ENCODE results near the gene HMBS. TPM values are rescaled to one million over a fixed set of nuclear protein-coding genes. Genes with fewer than 3 reads are reported as not detected.
"Not testable (repeated sequence)": the region's sequence is repeated elsewhere in the genome, so short reads cannot be mapped to it uniquely, and the experiment has no call there.

Gene HMBS
- total RNA-seq, 2 experiments from 2014 or later: 31.2 to 33.8 TPM

DNA sequence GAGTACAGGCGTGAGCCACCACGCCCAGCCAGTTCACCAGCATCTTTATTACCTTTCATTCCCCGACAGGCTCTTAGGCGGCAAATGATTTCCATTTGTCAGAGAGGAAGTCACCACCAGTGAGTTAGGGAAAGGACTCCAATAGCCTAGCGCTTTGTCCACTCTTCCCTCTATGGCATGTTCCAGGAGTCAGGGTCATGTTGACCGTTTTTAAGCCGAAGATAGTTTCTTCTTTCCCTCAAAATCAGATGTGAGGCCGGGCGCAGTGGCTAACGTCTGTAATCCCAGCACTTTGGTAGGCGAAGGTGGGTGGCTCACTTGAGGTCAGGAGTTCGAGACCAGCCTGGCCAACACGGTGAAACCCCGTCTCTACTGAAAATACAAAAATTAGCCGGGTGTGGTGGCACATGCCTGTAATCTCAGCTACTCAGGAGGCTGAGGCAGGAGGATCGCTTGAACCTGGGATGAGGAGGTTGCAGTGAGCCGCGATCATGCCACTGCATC is 18.5 kb downstream of the HMBS start:
- H3K4me1 Mint-ChIP-seq (ENCODE audit: low read depth): peaks cover 34% of the 10 kb centered on the region
- intact Hi-C loops (cut with micrococcal nuclease): loop anchor here (5.0 kb wide), 1 partner anchor 64 kb away; the partner anchor contains the start of gene NLRX1
- H3K36me3 Mint-ChIP-seq: peaks cover 11% of the 10 kb centered on the region
- H3K9me3 Mint-ChIP-seq, H3K27me3 Mint-ChIP-seq, DNase-seq: not testable (repeated sequence)
- H3K27ac Mint-ChIP-seq: peak overlapping the region; percentile 92
- ChIA-PET POLR2A (interaction anchor here (0.8 to 1.5 kb wide), 6 partner anchors 9 to 191 kb away, joined by 3 to 7 read pairs (median 5); partner anchors contain the start of genes HINFP, HYOU1 and NLRX1), CTCF (interaction anchor here (0.6 to 1.9 kb wide), 4 partner anchors 93 to 219 kb away, joined by 3 to 9 read pairs (median 5); partner anchors contain the start of gene CBL)
- H3K4me3 Mint-ChIP-seq: peak overlapping the region; percentile 92

DNA sequence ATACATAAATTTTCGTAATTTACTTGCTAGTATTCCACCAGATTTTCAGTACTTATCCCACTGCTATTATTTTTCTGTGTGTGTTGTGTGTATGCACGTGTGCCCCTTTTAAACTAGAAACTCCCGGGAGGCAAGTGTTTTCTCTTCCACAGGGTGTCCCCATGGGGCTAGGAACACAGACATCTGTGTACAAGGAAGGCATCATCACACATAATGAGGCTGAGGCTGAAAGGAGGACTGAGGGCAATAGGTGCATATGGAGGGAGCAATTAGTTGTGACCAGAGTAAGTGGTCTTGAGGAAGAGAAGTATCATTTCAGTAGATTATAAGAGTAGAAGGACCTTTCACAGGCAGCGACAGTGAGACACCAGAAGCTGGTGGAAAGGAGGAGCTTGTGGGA is 19.1 kb downstream of the HMBS start:
- H3K4me3 Mint-ChIP-seq: peak overlapping the region; percentile 17
- H3K27ac Mint-ChIP-seq: peak overlapping the region; percentile 47
- H3K4me1 Mint-ChIP-seq (ENCODE audit: low read depth): peaks cover 37% of the 10 kb centered on the region
- H3K27me3 Mint-ChIP-seq: no peaks in the 10 kb centered on the region
- H3K9me3 Mint-ChIP-seq: no peaks in the 10 kb centered on the region
- POLR2A ChIA-PET: no interaction called here
- peaks cover 5% of the 10 kb centered on the region for H3K36me3 Mint-ChIP-seq
- CTCF ChIA-PET: interaction anchor here (1.4 kb wide), 1 partner anchor 12 kb away, joined by 3 read pairs; no protein-coding TSS in a partner anchor
- intact Hi-C loops (cut with micrococcal nuclease): loop anchor here (5.0 kb wide), 1 partner anchor 64 kb away; the partner anchor contains the start of gene NLRX1
- DNase-seq: no peak

DNA sequence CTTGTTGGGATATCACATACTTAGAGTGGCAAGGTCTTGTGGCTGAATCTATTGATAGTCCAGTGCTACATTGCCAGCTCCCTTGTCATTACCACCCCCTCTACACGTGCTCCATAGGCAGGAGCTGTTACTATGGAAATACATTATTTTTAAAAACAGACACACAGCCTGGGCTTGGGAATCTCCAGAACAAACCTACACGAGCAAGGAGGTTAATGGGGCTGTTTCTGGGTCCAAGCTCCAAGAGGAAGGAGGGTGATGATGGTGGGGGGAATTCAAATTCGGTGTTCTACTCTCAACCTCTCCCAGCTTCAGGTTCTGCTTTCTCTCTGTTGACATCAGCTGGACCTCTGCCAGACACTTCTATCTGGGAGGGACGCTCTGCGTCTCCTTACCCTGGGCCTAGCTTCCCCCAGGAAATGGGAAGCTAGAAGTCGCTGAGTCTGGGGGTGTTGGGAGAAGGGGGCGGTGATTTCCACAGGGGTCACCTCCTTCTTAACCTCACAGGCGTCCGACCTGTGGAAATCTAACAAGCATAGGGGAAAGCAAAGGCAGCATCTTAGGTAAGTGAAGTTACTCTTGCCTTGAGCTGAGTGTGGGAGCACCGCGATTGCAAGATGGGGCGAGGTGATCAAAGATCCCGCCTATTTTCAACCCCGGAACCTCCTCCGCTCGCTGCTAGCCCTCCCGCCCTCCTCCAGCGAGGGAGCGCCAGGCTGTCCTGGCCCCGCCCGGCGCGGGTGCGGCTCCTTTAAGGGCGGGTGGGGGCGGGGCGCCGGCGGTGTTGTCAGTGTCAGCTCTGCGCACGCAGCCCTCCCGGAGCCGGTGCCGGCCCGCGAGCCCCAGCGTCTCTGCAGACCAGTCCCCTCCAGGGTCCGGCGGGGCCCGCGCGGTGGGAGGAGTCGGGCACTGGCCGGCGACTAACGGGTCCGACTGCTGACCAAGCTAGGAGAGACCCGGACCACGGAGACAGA is 22.2 kb downstream of the HMBS start, which contains the start of gene C2CD2L:
C2CD2L (plus strand) TSS at position 781 of the 974 bp plus-strand sequence. CDS start 398 bp downstream, outside the sequence.
- H3K27ac Mint-ChIP-seq: peak within 1 kb of the TSS; percentile 93
- ChIA-PET CTCF (interaction anchor here (0.6 to 1.8 kb wide), 9 partner anchors 12 to 217 kb away, joined by 3 to 9 read pairs (median 5); partner anchors contain the start of genes CBL, HINFP and NLRX1), POLR2A (interaction anchor here (0.8 to 5.2 kb wide), 11 partner anchors 9 to 99 kb away, joined by 3 to 56 read pairs (median 5); partner anchors contain the start of genes HINFP, HMBS, HYOU1 and TRAPPC4)
- peaks cover 4% of the 10 kb centered on the region for H3K36me3 Mint-ChIP-seq
- no peaks in the 10 kb centered on the region for H3K9me3 Mint-ChIP-seq
- intact Hi-C loops (cut with micrococcal nuclease): loop anchor here (1.0 to 5.0 kb wide), 6 partner anchors 12 to 214 kb away; partner anchors contain the start of genes BCL9L, HINFP, HYOU1 and VPS11
- peaks cover 41% of the 10 kb centered on the region for H3K4me1 Mint-ChIP-seq (ENCODE audit: low read depth)
- H3K4me3 Mint-ChIP-seq: peak within 1 kb of the TSS; percentile 80
- DNase-seq: peak; percentile 95
- H3K27me3 Mint-ChIP-seq: no peaks in the 10 kb centered on the region

DNA sequence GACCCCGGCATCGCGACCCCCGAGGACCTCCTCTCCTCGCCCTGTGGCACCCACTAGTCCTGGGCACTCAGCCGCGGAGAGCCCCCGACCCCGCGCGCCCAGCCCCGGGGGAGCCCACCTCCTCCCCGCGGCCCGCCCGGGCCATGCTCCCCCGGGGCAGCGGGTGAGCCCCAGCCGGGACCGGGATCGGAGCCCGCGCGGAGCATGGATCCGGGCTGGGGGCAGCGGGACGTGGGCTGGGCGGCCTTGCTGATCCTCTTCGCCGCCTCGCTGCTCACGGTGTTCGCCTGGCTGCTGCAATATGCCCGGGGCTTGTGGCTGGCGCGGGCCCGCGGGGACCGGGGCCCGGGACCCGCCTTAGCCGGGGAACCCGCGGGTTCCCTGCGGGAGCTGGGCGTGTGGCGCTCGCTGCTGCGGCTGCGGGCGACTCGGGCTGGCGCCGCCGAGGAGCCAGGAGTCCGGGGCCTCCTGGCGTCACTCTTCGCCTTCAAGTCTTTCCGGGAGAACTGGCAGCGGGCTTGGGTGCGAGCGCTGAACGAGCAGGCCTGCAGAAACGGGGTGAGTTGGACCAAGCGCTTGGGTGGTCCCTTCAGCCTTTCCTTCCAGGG is 23.0 kb downstream of the HMBS start:
- peak overlapping the region; percentile 80 for H3K4me3 Mint-ChIP-seq
- no peak for DNase-seq
- intact Hi-C loops (cut with micrococcal nuclease): loop anchor here (1.0 to 5.0 kb wide), 6 partner anchors 12 to 213 kb away; partner anchors contain the start of genes BCL9L, HINFP, HYOU1 and VPS11
- H3K27ac Mint-ChIP-seq: peak overlapping the region; percentile 85
- no peaks in the 10 kb centered on the region for H3K9me3 Mint-ChIP-seq
- peaks cover 5% of the 10 kb centered on the region for H3K36me3 Mint-ChIP-seq
- POLR2A ChIA-PET: interaction anchor here (0.9 to 5.2 kb wide), 8 partner anchors 8 to 98 kb away, joined by 3 to 56 read pairs (median 7); partner anchors contain the start of genes HINFP, HMBS, HYOU1 and TRAPPC4
- peaks cover 41% of the 10 kb centered on the region for H3K4me1 Mint-ChIP-seq (ENCODE audit: low read depth)
- CTCF ChIA-PET: interaction anchor here (1.2 to 1.8 kb wide), 5 partner anchors 13 to 216 kb away, joined by 4 to 7 read pairs (median 6); partner anchors contain the start of gene CBL
- no peaks in the 10 kb centered on the region for H3K27me3 Mint-ChIP-seq

DNA sequence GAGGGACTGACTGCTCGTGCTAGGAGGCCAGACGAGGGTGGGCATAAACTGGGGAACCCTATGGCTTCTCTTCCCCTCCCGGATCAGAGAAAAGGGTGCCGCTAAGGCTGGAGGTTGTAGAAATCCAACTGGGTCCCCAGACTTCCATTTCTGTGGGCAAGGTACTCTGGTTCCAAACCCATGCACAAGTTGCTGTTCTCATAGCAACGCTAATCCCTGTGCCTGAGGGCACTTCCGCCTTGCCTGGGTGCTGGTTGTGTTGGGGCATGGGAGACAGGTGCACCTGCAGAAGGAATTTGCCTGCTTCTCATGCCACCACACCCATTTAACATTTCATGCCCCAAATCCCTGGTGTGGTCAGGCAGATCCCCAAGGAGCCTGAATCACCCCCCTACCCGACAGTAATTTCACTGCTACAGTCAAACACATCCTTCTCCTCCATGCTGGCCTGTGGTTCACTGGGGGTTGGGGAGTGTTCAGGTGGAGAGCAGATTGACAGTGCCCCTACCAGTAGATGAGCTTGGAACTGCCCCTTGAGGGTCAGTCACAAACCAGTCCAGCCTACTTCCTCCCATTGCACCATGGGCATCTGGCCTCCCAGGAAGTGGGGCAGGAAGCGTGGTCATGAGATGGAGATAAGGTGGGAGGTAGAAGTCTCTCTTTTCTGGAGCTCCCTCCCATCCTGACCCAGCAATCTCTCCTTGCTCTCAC is 23.6 kb downstream of the HMBS start:
- Mint-ChIP-seq H3K36me3 (peaks cover 10% of the 10 kb centered on the region), H3K4me1 (ENCODE audit: low read depth) (peaks cover 39% of the 10 kb centered on the region), H3K27me3 (no peaks in the 10 kb centered on the region), H3K27ac (peak overlapping the region; percentile 85), H3K9me3 (no peaks in the 10 kb centered on the region), H3K4me3 (peak overlapping the region; percentile 80)
- DNase-seq: peak; percentile 60
- ChIA-PET POLR2A (interaction anchor here (0.9 to 5.2 kb wide), 5 partner anchors 7 to 41 kb away, joined by 3 to 56 read pairs (median 4); partner anchors contain the start of genes HINFP and VPS11), CTCF (interaction anchor here (0.7 to 2.2 kb wide), 6 partner anchors 8 to 176 kb away, joined by 3 to 9 read pairs (median 4); partner anchors contain the start of gene HINFP)
- intact Hi-C loops (cut with micrococcal nuclease): loop anchor here (5.0 kb wide), 1 partner anchor 181 kb away; the partner anchor contains the start of gene BCL9L

DNA sequence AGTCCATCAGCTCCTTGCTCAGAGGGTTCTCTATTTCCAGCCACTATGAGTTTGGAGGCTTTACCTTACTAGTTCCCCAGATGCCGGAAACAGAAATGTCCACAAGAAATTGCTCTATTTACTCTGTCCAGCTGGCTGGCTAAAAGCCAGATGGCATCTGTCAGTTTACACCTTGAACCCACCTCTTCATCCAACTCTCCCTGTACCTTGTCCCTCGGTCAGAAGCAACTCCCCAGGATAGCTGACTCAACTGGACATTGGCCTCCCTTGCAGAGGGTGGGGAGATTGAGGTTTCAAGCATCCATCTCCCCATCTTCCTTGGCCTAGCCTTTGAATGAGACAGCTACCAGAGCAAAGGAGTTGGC is 24.2 kb downstream of the HMBS start:
- intact Hi-C loops (cut with micrococcal nuclease): loop anchor here (5.0 kb wide), 1 partner anchor 182 kb away; the partner anchor contains the start of gene BCL9L
- ChIA-PET CTCF (interaction anchor here (0.7 to 2.2 kb wide), 7 partner anchors 9 to 176 kb away, joined by 3 to 9 read pairs (median 5); partner anchors contain the start of gene HINFP), POLR2A (interaction anchor here (0.9 to 5.2 kb wide), 4 partner anchors 11 to 24 kb away, joined by 3 to 56 read pairs (median 3); partner anchors contain the start of genes HINFP and HMBS)
- peaks cover 38% of the 10 kb centered on the region for H3K4me1 Mint-ChIP-seq (ENCODE audit: low read depth)
- peaks cover 14% of the 10 kb centered on the region for H3K36me3 Mint-ChIP-seq
- H3K9me3 Mint-ChIP-seq: no peaks in the 10 kb centered on the region
- H3K4me3 Mint-ChIP-seq: peak overlapping the region; percentile 80
- peak overlapping the region; percentile 85 for H3K27ac Mint-ChIP-seq
- no peaks in the 10 kb centered on the region for H3K27me3 Mint-ChIP-seq
- no peak for DNase-seq

DNA sequence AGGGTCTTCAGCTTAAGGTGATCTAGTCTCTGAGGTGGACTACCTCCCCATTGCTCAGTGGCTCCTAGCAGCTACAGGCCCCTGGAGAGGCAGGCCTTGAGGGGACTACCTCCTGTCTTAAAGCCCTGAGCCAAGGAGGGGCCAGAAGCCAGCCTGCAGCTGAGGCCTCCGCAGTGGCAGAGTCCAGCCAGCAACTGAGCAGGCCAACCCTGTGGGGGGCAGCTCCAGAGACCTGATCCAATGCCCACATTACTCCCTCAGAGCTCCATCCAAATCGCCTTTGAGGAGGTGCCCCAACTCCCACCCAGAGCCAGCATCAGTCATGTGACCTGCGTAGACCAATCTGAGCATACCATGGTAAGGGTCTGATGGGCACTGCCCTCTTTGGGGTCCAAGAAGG is 25.2 kb downstream of the HMBS start:
- H3K36me3 Mint-ChIP-seq: peaks cover 20% of the 10 kb centered on the region
- peaks cover 45% of the 10 kb centered on the region for H3K4me1 Mint-ChIP-seq (ENCODE audit: low read depth)
- H3K27me3 Mint-ChIP-seq: no peaks in the 10 kb centered on the region
- no peak for DNase-seq
- ChIA-PET POLR2A (interaction anchor here (1.2 to 5.2 kb wide), 3 partner anchors 11 to 25 kb away, joined by 3 to 56 read pairs (median 3); partner anchors contain the start of genes HINFP and HMBS), CTCF (interaction anchor here (1.1 to 2.2 kb wide), 5 partner anchors 10 to 175 kb away, joined by 3 to 9 read pairs (median 6); partner anchors contain the start of gene HINFP)
- H3K27ac Mint-ChIP-seq: no peak overlapping the region
- H3K4me3 Mint-ChIP-seq: peak overlapping the region; percentile 80
- H3K9me3 Mint-ChIP-seq: no peaks in the 10 kb centered on the region
- intact Hi-C loops (cut with micrococcal nuclease): loop anchor here (5.0 kb wide), 1 partner anchor 183 kb away; the partner anchor contains the start of gene BCL9L

DNA sequence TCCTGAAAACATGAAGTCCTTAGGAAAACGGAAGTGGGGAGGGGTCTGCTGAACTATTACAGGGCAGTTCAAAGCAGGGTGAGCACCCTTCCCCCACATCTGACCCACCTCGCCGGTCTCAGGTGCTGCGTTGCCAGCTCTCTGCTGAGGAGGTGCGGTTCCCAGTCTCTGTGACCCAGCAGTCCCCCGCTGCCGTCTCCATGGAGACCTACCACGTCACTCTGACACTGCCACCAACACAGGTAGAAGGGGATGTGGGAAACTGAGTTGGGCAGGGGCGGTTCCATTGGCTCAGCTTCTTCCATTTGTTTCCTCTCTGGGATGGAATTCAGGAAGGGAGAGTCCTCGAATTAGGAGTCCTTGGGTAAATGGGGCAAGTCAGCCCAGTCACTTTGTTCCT is 25.8 kb downstream of the HMBS start:
- ChIA-PET CTCF (no interaction called here), POLR2A (interaction anchor here (1.0 to 5.2 kb wide), 3 partner anchors 9 to 16 kb away, joined by 3 to 56 read pairs (median 4); partner anchors contain the start of genes DPAGT1 and HINFP)
- no peak for DNase-seq
- Mint-ChIP-seq H3K36me3 (peaks cover 23% of the 10 kb centered on the region), H3K4me1 (ENCODE audit: low read depth) (peaks cover 51% of the 10 kb centered on the region), H3K4me3 (no peak overlapping the region), H3K27ac (no peak overlapping the region), H3K27me3 (no peaks in the 10 kb centered on the region), H3K9me3 (no peaks in the 10 kb centered on the region)
- intact Hi-C loops (cut with micrococcal nuclease): no loop called here

DNA sequence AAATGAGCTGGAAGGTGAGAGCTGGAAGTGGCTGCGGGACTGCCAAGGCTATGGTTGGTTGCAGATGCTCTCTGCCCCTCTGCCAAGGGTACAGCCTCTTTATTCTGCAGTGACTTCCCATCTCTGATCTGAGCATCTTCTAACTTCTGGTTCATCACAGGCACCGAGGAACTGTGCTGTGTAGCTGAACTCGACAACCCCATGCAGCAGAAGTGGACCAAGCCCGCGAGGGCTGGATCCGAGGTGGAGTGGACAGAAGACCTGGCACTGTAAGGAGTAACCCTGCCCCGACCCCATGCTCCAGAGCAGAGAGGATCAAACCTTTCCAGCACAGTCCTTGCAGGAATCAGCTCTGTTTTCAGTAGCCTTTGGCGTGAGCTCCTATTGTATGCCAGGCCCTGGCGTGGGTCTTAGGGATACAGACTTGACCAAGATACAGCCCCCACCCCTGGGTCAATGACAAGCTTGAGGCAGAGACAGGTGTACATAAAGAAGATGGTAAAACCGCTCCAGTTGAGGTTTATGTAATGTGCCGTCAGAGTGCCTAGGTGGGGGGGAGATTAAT is 26.8 kb downstream of the HMBS start:
- ChIA-PET CTCF (interaction anchor here (0.7 to 1.2 kb wide), 2 partner anchors 78 to 210 kb away, joined by 3 to 4 read pairs; no protein-coding TSS in a partner anchor), POLR2A (interaction anchor here (1.0 to 2.0 kb wide), 3 partner anchors 9 to 17 kb away, joined by 3 to 7 read pairs (median 4); partner anchors contain the start of genes DPAGT1 and HINFP)
- Mint-ChIP-seq H3K4me1 (ENCODE audit: low read depth) (peaks cover 52% of the 10 kb centered on the region), H3K27ac (no peak overlapping the region), H3K4me3 (no peak overlapping the region), H3K9me3 (no peaks in the 10 kb centered on the region), H3K36me3 (peaks cover 27% of the 10 kb centered on the region), H3K27me3 (no peaks in the 10 kb centered on the region)
- no peak for DNase-seq
- intact Hi-C loops (cut with micrococcal nuclease): no loop called here
